GM21576 (cell line): ENCODE data around the gene GPX5.
"Not testable (repeated sequence)": the region's sequence is repeated elsewhere in the genome, so short reads cannot be mapped to it uniquely, and the experiment has no call there.

Experiments used
- ATAC-seq: cut with Tn5 transposase; IDR thresholded peaks from one replicate; pipeline ENCODE4 v1.9.1; 2021; ENCODE audit warnings: mild to moderate bottlenecking, moderate library complexity; ENCODE audit not compliant: unreplicated experiment

The GPX5 gene

GRCh38 chr6:28512387-28512786, 13.3 kb upstream of the GPX5 start:
- ATAC-seq, result not testable (repeated sequence)

GRCh38 chr6:28515676-28516075, 10.0 kb upstream of the GPX5 start, which contains the start of gene GPX6:
GPX6 (minus strand) TSS chr6:28515793; CDS start chr6:28515743, 50 bp downstream.
- no peak for ATAC-seq

GRCh38 chr6:28517964-28518363, 7.7 kb upstream of the GPX5 start:
- no peak for ATAC-seq

- ATAC-seq, result no peak
Measured at GRCh38 chr6:28522594-28523240, 3.0 kb upstream of the GPX5 start.

- ATAC-seq, result no peak
Measured at GRCh38 chr6:28523241-28523622, 2.4 kb upstream of the GPX5 start.

GRCh38 chr6:28530777-28531176, 5.1 kb downstream of the GPX5 start:
- ATAC-seq, result no peak

- no peak for ATAC-seq
Measured at GRCh38 chr6:28531479-28532128, 5.9 kb downstream of the GPX5 start.

- ATAC-seq, result no peak
Measured at GRCh38 chr6:28534306-28534705, 8.6 kb downstream of the GPX5 start.

GRCh38 chr6:28534875-28535274, 9.2 kb downstream of the GPX5 start:
- no peak for ATAC-seq

GRCh38 chr6:28537065-28537464, 11.4 kb downstream of the GPX5 start:
- no peak for ATAC-seq

GRCh38 chr6:28537509-28538140, 11.9 kb downstream of the GPX5 start:
- no peak for ATAC-seq

GRCh38 chr6:28541996-28542395, 16.3 kb downstream of the GPX5 start:
- no peak for ATAC-seq

- ATAC-seq, result peak; percentile 70
Measured at GRCh38 chr6:28542440-28543296, 17.0 kb downstream of the GPX5 start.

- no peak for ATAC-seq
Measured at GRCh38 chr6:28543651-28544610, 18.2 kb downstream of the GPX5 start.

- no peak for ATAC-seq
Measured at GRCh38 chr6:28545955-28546354, 20.3 kb downstream of the GPX5 start.

GRCh38 chr6:28547003-28547402, 21.3 kb downstream of the GPX5 start:
- ATAC-seq, result not testable (repeated sequence)

- ATAC-seq, result no peak
Measured at GRCh38 chr6:28551891-28552666, 26.4 kb downstream of the GPX5 start.

GRCh38 chr6:28553384-28553985, 27.8 kb downstream of the GPX5 start:
- no peak for ATAC-seq
